Neural progenitor cell (in vitro differentiated cells): ENCODE results near the gene TCF4.

ENCODE experiments used
- EZH2 ChIP-seq: fragments of 200-600 bp; sonication (generic); IDR thresholded peaks from 2 replicates; pipeline ENCODE4 v1.6.1; 2017; ENCODE audit warnings: antibody characterized with exemption, mild to moderate bottlenecking, moderate library complexity
- TF ChIP-seq, protein P1 (sequence below): fragments of 200-600 bp; sonication (generic); IDR thresholded peaks from 2 replicates; pipeline ENCODE4 v1.5.1; 2017; ENCODE audit warnings: antibody characterized with exemption, mild to moderate bottlenecking

GRCh38 chr18:55506074-55506473 lies 81.9 kb downstream of the TCF4 start:
- TF ChIP-seq, protein P1, sequence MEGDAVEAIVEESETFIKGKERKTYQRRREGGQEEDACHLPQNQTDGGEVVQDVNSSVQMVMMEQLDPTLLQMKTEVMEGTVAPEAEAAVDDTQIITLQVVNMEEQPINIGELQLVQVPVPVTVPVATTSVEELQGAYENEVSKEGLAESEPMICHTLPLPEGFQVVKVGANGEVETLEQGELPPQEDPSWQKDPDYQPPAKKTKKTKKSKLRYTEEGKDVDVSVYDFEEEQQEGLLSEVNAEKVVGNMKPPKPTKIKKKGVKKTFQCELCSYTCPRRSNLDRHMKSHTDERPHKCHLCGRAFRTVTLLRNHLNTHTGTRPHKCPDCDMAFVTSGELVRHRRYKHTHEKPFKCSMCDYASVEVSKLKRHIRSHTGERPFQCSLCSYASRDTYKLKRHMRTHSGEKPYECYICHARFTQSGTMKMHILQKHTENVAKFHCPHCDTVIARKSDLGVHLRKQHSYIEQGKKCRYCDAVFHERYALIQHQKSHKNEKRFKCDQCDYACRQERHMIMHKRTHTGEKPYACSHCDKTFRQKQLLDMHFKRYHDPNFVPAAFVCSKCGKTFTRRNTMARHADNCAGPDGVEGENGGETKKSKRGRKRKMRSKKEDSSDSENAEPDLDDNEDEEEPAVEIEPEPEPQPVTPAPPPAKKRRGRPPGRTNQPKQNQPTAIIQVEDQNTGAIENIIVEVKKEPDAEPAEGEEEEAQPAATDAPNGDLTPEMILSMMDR, result no peak
- no peak for TF ChIP-seq EZH2
